Mesodermal cell (in vitro differentiated cells): Measurements from ENCODE around the gene DUSP9.

Experiments
- H3K27ac ChIP-seq: 2 replicates; pipeline ENCODE4 v1.7.0; 2013; ENCODE audit warnings: mild to moderate bottlenecking, low read depth, low read length, moderate library complexity; ENCODE audit not compliant: severe bottlenecking
- H3K36me3 ChIP-seq: 2 replicates; pipeline ENCODE4 v1.7.1; 2013; ENCODE audit warnings: mild to moderate bottlenecking, low read length, moderate library complexity; ENCODE audit not compliant: control insufficient read depth, insufficient read depth
- H3K4me1 ChIP-seq: one replicate; pipeline ENCODE4 v1.7.1; 2013; ENCODE audit warnings: mild to moderate bottlenecking, low read length; ENCODE audit not compliant: insufficient read depth, control insufficient read depth, poor library complexity, severe bottlenecking
- H3K4me3 ChIP-seq: 2 replicates; pipeline ENCODE4 v1.7.0; 2013; ENCODE audit warnings: low read length, control low read depth, mild to moderate bottlenecking; ENCODE audit not compliant: insufficient read depth, poor library complexity, severe bottlenecking; ENCODE audit errors: extremely low read depth
- H3K9me3 ChIP-seq: 2 replicates; pipeline ENCODE4 v1.7.1; 2013; ENCODE audit warnings: mild to moderate bottlenecking, low read length, moderate library complexity; ENCODE audit not compliant: control insufficient read depth
- WGBS, 2 experiments: methylation state at CpG; one replicate each; pipeline ENCODE4 v1.1.5; 2013; ENCODE audit warnings: missing lambda C conversion rate in 2 of 2; ENCODE audit not compliant: insufficient coverage in 2 of 2; 5-methylcytosine and 5-hydroxymethylcytosine counted together

The DUSP9 gene

DNA sequence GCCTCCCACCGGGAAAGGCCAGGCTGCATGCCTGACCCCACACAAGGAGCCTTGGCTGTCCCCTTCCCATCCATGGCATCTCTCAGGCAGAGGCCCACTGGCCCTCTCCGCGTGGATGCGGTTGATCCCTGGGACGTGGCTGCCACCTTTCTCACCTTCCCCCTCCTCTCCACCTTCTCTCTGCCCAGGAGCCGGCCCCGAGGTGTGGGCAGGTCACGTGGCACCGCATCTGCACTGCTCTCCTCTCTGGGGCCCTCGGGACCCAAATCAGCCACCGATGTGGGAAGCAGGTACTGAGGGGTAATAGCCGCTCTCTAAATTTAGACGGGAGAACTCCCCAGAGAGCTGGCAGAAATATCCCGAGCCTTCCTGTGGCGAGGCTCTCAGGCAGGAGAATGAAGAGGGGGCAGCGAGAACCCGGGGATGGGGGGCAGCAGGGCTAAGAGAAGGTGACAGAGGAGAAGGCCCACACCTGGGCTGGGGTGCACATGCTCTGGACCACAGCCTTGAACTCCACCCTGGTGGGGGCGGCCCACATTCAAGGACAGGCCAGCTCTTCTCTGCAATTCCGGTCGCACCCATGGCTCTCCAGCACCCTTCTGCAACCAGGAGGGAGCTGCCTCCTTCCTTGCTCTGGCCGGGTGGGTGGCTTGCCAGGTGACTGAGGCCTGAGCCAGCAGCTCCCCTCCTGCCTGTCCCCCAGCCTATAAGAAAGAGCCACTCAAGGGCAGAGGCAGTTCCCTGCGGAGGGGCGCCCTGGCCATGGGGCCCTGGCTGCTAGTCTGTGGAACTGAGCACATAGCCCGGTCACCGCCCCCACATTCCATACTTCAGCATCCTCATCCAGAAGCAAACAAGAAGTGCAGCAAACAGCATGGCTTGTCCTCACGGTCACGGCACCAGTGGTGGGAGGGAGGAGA is 9.6 kb upstream of the DUSP9 start:
- no peak overlapping the region for H3K27ac ChIP-seq
- no peak overlapping the region for H3K4me3 ChIP-seq
- 50 to 75% methylated on average over 2 to 14 of the region's 27 CpGs for WGBS, 2 experiments
- H3K36me3 ChIP-seq, result no peaks in the 10 kb centered on the region
- no peaks in the 10 kb centered on the region for H3K9me3 ChIP-seq
- no peaks in the 10 kb centered on the region for H3K4me1 ChIP-seq

DNA sequence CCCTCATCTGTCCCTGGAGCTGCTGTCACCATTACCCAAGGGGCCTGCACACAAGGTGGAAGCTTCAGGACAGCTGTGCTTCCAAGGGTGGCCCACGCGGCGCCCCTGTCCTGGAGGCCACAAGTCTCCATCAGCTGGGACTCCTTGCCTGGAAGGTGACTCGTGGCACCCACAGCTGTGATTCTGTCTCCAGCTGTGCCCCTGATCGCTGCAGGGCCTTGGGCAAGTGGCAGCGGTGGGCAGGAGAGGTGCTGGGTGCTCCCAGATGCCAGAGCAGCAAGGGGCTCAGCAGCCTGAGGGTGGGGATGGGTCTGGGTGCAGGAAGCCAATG is 9.0 kb upstream of the DUSP9 start:
- no peaks in the 10 kb centered on the region for H3K36me3 ChIP-seq
- H3K27ac ChIP-seq, result no peak overlapping the region
- no CpG with 5 or more reads among the region's 6 CpGs for WGBS, 2 experiments
- no peaks in the 10 kb centered on the region for H3K4me1 ChIP-seq
- H3K9me3 ChIP-seq, result no peaks in the 10 kb centered on the region
- no peak overlapping the region for H3K4me3 ChIP-seq

DNA sequence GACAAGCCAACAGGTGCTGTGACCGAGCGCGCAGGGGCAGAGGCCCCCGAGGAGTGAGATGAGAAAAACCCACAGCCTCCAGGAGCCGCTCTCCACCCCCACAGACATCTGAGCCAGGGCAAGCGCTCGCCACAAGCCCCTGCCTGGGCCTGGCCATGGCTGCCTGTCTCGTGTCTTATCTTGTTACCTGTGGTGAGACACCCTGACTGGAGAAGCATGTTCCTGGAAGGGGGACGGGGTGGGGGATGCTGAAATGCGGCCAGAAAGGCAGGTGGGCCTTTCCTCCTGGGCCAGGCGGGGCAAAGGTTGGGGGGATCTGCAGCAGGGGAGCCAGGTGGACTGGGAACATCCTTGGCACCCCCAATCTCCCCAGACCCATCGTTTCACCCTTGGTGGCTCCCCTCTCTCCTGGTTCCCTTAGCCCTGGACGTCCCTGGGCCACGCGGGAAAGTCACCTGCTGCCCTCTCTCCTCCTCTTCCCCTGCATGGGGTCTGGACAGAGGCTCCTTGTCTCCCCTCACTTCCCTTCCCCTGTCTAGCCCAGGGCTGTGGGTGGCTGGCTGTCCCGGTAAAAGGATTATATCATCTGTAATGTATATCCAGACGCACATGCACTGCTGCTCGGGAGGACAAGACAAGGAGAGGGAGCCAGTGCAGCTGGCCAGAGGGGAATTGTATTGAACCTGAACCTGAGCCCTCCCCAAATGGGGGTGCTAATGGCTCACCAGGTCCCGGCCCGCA is 8.4 kb upstream of the DUSP9 start:
- no peak overlapping the region for H3K4me3 ChIP-seq
- no peaks in the 10 kb centered on the region for H3K4me1 ChIP-seq
- no peaks in the 10 kb centered on the region for H3K9me3 ChIP-seq
- H3K36me3 ChIP-seq, result no peaks in the 10 kb centered on the region
- WGBS, 2 experiments, result 78 to 80% methylated on average over 2 to 6 of the region's 20 CpGs
- no peak overlapping the region for H3K27ac ChIP-seq

DNA sequence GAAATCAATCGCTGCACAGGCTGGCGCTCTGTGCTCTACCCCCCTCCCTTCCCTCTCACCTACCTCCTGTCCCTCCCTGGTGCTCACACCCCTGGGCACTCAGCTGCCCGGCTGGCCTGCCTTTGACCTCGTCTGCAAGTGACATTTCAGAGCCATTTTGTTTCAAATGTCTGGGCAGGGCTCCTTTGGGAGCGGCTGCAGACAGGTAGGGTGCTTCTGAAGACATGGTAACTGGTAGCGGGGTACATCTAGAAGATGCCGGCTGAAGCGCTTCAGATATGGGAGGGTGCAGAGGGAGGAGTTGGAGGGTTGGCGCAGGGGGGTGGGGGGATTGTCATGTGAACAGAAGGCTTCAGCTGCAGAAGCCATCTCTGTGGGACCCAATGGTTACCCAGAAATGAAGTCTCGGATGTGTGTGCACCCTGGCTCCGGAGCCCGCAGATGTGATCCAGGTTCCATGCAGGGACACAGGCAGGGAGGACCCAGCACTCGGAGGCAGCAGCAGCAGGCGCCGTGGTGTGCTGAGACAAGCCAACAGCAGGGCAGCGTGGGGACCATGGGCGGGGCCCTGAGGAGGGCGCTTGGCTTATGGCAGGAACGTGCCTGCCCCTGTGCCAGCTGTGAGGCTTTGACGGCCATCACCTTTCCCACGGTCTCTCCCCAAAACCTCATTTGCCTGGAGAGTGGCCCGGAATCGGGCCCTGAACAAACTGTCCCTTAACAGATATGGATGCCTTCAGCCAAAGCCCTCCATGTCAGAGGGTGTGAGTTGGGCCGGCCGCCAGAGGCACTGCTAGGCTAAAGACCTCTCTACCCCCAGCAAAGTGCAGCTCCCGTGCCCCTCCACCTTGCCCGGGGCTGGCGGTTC is 7.6 kb upstream of the DUSP9 start:
- Histone ChIP-seq H3K9me3 (no peaks in the 10 kb centered on the region), H3K36me3 (no peaks in the 10 kb centered on the region), H3K27ac (no peak overlapping the region), H3K4me1 (no peaks in the 10 kb centered on the region), H3K4me3 (no peak overlapping the region)
- WGBS, 2 experiments, result 90% methylated on average over 4 to 18 of the region's 28 CpGs

DNA sequence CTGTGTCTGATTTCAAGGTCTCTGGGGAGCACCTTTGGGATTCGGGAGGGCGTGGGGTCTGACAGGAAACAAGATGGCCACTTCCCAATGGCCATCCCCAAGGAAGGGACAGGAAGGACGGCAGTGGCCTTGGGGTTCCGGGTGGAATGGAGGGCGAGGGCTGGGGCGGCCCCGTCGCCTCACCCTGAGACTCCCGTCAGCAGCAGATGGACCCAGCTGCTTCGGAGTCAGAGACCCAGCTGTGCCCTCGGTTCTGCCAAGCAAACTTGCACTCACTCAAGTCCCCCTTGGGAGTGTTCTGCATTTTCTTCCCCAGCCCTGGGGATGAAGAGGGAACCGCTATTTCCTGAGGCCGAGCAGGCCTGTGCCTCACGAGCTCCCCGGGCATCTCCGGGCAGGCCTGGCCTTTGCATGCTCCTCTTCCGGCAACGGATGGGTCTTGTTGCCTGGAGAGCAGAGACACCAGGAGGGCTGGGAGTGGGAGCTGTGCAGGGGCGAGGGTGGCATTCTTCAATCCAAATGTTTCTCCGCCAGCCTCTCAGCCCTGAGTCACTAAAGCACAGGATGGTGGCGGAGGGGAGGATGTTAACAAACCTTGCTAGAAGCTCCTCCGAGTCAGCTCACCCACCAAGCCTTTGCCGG is 6.8 kb upstream of the DUSP9 start:
- no peaks in the 10 kb centered on the region for H3K9me3 ChIP-seq
- 86 to 100% methylated on average over 6 to 10 of the region's 23 CpGs for WGBS, 2 experiments

DNA sequence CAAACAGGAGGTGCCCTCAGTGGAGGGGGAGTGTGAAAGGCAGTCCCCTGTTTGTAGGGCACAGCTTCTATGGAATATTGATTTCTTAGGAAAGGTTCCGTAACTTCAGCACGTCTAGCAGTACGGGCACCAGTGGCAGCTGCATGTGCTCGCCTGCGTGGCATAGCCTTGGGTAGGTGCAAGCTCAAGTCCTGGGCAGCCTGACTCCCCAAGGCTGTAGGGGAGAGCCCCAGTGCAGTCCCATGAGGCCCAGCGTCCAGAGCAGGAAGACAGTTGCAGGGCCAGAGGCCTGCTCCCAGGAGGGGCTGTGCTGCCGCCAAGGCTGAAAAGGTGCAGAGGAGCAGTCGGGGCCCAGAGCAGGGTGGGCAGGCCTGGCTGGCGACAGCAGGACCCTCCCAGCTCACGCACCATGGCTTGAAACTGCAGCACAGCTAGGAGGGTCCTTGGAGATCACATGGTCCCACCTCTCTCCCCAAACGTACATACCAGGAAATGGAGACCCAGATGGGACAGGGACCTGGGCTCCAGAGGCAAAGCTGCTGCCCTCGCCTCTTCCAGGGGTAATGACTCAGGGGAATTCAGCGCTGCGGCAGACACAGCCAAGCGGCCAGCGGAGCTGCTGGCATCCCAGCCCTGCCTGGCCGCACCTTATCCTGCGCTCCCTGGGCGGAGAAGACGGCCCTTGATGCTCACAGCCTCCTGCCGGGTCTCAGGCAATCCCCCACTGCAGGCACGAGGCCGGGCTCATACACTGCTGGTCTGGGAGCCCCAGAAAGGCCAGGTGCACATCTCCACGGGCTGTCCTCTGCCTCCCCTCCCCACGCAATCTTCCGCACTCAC is 6.0 kb upstream of the DUSP9 start:
- Histone ChIP-seq H3K4me3 (no peak overlapping the region), H3K36me3 (no peaks in the 10 kb centered on the region), H3K4me1 (no peaks in the 10 kb centered on the region), H3K9me3 (no peaks in the 10 kb centered on the region), H3K27ac (no peak overlapping the region)
- 36 to 45% methylated on average over 17 to 19 of the region's 26 CpGs for WGBS, 2 experiments

More for the DNA sequence above, 6.8 kb upstream of the DUSP9 start:
- Histone ChIP-seq H3K4me1 (no peaks in the 10 kb centered on the region), H3K27ac (no peak overlapping the region), H3K36me3 (no peaks in the 10 kb centered on the region), H3K4me3 (no peak overlapping the region)

DNA sequence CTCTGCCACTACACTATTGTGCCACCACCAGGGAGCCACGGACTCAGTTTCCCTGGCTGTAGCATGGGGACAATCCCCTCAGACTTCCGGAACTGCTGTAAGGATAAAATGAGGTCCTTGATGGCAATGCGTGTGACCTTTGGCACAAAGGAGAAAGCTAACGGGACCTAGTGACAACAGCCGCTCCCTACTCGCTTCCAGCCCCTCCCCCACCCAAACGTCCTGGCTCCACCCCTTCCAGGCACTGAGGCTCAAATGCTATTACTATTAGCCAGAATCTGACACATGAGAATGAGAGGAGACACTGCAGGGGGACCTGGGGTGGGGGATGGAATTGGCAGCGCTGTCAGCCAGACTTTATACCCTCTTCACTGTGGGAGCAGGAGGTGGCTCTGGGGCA is 5.4 kb upstream of the DUSP9 start:
- Histone ChIP-seq H3K9me3 (no peaks in the 10 kb centered on the region), H3K36me3 (no peaks in the 10 kb centered on the region), H3K27ac (no peak overlapping the region), H3K4me1 (no peaks in the 10 kb centered on the region), H3K4me3 (no peak overlapping the region)
- WGBS, 2 experiments, result 0% methylated on average over 1 of the region's 8 CpGs; no CpG with 5 or more reads in 1 of the 2 experiments

DNA sequence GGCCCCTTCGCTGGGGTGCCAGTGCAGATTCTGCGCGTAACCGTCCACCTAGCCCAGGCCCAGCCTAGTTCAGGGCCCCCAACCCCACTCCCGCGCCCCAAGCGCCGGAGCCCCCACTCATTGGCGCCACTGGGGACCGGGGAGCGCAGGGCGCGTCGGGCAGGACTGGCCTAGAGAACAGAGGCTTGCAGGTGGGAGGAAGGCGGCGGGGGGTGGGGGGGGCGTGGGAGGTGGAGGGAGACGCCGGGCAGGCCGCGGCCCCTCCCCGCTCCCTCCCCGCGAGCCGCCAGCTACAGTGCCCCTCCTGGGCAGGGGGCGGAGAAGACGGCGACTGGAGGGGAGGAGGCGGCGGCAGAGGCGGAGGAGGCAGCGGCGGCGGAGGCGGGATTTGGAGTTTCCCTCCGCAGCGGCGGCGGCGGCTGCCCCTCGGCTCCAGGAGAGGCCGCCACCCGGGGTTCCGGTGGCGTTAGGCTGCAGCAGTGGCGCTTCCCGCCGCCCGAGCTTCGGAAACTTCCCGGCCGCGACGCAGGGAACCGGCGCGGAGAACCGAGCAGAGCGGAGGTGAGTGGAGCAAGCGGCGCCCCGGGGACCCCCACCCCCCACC is 4.8 kb upstream of the DUSP9 start:
- no peaks in the 10 kb centered on the region for H3K36me3 ChIP-seq
- 0% methylated on average over 4 to 12 of the region's 62 CpGs for WGBS, 2 experiments
- no peaks in the 10 kb centered on the region for H3K4me1 ChIP-seq
- H3K9me3 ChIP-seq, result no peaks in the 10 kb centered on the region
- H3K27ac ChIP-seq, result no peak overlapping the region
- H3K4me3 ChIP-seq, result no peak overlapping the region

- no peaks in the 10 kb centered on the region for H3K36me3 ChIP-seq
- H3K27ac ChIP-seq, result no peak overlapping the region
- 4% methylated on average over 9 to 13 of the region's 48 CpGs for WGBS, 2 experiments
- no peak overlapping the region for H3K4me3 ChIP-seq
- no peaks in the 10 kb centered on the region for H3K4me1 ChIP-seq
- no peaks in the 10 kb centered on the region for H3K9me3 ChIP-seq
Measured at GRCh38 chrX:153642655-153643430, 4.2 kb upstream of the DUSP9 start.
